Sigmoid colon (tissue), 4 donors: ENCODE data around the gene POLN.

ENCODE experiments used
- CTCF ChIP-seq, 4 experiments: fragments of 450-650 bp in 3 of 4; fragments of 200-600 bp in 1 of 4; IDR thresholded peaks; one replicate each; pipeline ENCODE4 v1.5.1; 2016 to 2019; ENCODE audit warnings: antibody characterized with exemption in 4 of 4, mild to moderate bottlenecking in 3 of 4, moderate library complexity in 2 of 4
- POLR2A ChIP-seq, 2 donors: fragments of 450-650 bp; IDR thresholded peaks; one replicate each; pipeline ENCODE4 v1.6.1; 2016; ENCODE audit warnings: antibody characterized with exemption in 2 of 2, mild to moderate bottlenecking in 2 of 2, moderate library complexity in 2 of 2
- POLR2AphosphoS5 ChIP-seq, 4 donors: sonication (generic); formaldehyde crosslinking; IDR thresholded peaks; one replicate each; pipeline ENCODE4 v1.6.1; 2017; ENCODE audit warnings: antibody characterized with exemption in 4 of 4

GRCh38 chr4:2212831-2213230 is 29.1 kb downstream of the POLN start:
- TF ChIP-seq CTCF (IDR thresholded peaks at IDR 0.05) (no peak), POLR2A (IDR thresholded peaks at IDR 0.05) (no peak), POLR2AphosphoS5 (IDR thresholded peaks at IDR 0.05) (no peak)
